ENCODE results near the gene KCTD1. TPM values are rescaled to one million over a fixed set of nuclear protein-coding genes. Genes with fewer than 3 reads are reported as not detected.
A peak's percentile ranks its signal among the peaks of the same experiment; 100 is the strongest.

KCTD1 gene
- total RNA-seq, 2 experiments from 2014 or later, result 3.4 to 4.2 TPM

DNA sequence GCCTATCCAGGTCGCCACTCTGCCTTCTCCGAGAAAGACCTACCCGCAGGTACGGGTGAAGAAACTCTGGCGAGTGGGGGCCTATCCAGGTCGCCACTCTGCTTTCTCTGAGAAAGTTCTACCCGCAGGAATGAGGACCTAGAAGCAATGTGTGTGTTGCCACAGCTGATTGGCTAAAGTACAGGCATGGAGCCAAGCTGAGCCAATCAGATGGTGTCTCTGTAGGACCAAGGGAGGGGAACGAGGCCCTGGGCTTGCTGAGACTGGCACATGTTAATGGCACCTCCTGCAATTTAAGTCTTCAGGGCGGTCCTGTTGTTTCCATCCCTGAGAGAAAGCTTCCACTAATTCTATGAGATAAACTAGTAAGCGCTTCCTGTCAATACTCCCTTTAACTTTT lies 82.3 kb downstream of the KCTD1 start:
- DNase-seq, result no peak
- H3K27ac Mint-ChIP-seq, result no peak overlapping the region
- no peaks in the 10 kb centered on the region for H3K36me3 Mint-ChIP-seq
- no peak overlapping the region for H3K4me3 Mint-ChIP-seq
- no peaks in the 10 kb centered on the region for H3K9me3 Mint-ChIP-seq
- H3K27me3 Mint-ChIP-seq, result no peaks in the 10 kb centered on the region
- no peaks in the 10 kb centered on the region for H3K4me1 Mint-ChIP-seq

- H3K27me3 Mint-ChIP-seq, result no peaks in the 10 kb centered on the region
- no peak for DNase-seq
- H3K36me3 Mint-ChIP-seq, result no peaks in the 10 kb centered on the region
- H3K27ac Mint-ChIP-seq, result no peak overlapping the region
- H3K4me1 Mint-ChIP-seq, result peaks cover 2% of the 10 kb centered on the region
- no peak overlapping the region for H3K4me3 Mint-ChIP-seq
- no peaks in the 10 kb centered on the region for H3K9me3 Mint-ChIP-seq
Measured at GRCh38 chr18:26465431-26465830, 82.9 kb downstream of the KCTD1 start.

GRCh38 chr18:26464128-26465011 lies 84.0 kb downstream of the KCTD1 start:
- no peaks in the 10 kb centered on the region for H3K27me3 Mint-ChIP-seq
- no peaks in the 10 kb centered on the region for H3K9me3 Mint-ChIP-seq
- no peak overlapping the region for H3K27ac Mint-ChIP-seq
- no peaks in the 10 kb centered on the region for H3K36me3 Mint-ChIP-seq
- peaks cover 2% of the 10 kb centered on the region for H3K4me1 Mint-ChIP-seq
- H3K4me3 Mint-ChIP-seq, result no peak overlapping the region
- DNase-seq, result no peak

- H3K27ac Mint-ChIP-seq, result no peak overlapping the region
- H3K36me3 Mint-ChIP-seq, result no peaks in the 10 kb centered on the region
- peaks cover 9% of the 10 kb centered on the region for H3K4me1 Mint-ChIP-seq
- no peaks in the 10 kb centered on the region for H3K9me3 Mint-ChIP-seq
- H3K27me3 Mint-ChIP-seq, result no peaks in the 10 kb centered on the region
- no peak overlapping the region for H3K4me3 Mint-ChIP-seq
- no peak for DNase-seq
Measured at GRCh38 chr18:26462355-26462754, 86.0 kb downstream of the KCTD1 start.

DNA sequence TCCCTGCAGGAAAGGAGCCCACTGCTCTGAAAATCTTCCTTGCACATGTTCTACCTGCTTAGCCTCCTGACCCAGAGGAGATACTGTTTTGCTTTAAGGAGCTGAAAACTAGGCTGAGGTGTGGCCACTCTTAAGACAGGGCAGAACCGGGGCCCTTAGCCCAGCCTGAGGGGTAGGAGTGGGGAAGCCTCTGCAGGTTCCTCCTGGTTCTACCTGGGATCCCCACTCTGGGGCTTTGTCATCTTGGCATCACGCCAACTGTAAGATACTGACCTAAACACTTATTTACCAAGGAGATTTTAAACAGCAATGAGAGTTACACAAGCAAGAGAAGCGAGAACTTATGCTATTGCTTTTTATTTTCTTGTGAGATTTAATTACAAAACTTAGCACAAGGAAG lies 86.9 kb downstream of the KCTD1 start:
- no peak overlapping the region for H3K4me3 Mint-ChIP-seq
- H3K9me3 Mint-ChIP-seq, result no peaks in the 10 kb centered on the region
- no peak overlapping the region for H3K27ac Mint-ChIP-seq
- H3K27me3 Mint-ChIP-seq, result no peaks in the 10 kb centered on the region
- no peak for DNase-seq
- no peaks in the 10 kb centered on the region for H3K36me3 Mint-ChIP-seq
- H3K4me1 Mint-ChIP-seq, result peaks cover 9% of the 10 kb centered on the region

DNA sequence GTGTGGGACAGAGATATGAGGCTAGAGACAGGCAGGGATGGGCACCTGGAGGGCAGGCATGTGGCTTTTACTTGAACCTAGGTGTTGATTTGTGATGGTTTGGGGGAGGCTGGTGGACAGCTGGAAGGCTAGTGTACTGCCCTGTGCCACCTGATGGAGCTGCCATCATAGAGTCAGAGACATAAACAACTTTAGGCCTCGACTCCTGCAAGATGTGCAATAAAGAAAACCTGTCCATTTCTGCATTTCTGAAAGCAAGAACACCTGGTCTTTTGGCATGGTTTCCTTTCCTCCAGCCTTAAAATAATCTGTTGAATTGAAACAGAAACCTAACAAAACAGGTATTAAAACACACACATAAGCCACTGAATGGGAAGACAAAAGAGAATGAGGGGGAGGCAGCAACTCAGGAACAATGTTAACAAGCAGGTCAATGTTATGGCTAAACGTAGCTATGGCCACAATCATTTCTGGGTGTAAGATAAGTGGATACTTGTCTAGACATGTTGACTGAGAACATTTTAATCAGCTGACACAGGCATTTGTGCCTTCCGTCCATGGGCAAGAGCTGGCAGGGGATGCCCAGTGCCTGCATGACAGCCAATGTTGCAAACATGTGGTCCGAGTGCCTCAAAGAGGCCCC lies 87.8 kb downstream of the KCTD1 start:
- no peaks in the 10 kb centered on the region for H3K9me3 Mint-ChIP-seq

DNA sequence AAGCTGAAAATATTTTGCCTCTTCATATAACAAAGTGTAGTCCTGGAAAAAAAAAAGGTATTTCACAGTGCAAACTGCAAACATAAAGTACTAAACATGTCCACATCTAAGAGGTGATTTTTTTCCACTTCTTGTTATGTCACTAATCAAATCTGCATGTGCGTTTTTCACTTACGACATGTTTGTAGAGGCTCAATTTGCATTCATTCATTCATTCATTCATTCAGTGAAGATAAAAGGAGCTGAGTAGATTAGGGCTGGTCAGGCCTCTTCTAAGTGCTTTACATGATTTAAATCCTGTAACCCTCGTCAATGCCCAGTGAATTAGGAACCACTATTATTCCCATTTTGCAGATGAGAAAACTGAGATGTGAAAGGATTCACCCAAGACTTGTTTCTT lies 88.5 kb downstream of the KCTD1 start:
- Mint-ChIP-seq H3K4me3 (no peak overlapping the region), H3K4me1 (peaks cover 9% of the 10 kb centered on the region), H3K27me3 (no peaks in the 10 kb centered on the region), H3K36me3 (no peaks in the 10 kb centered on the region), H3K9me3 (no peaks in the 10 kb centered on the region), H3K27ac (no peak overlapping the region)
- DNase-seq, result no peak

More for the DNA sequence above, 87.8 kb downstream of the KCTD1 start:
- no peaks in the 10 kb centered on the region for H3K36me3 Mint-ChIP-seq
- peaks cover 9% of the 10 kb centered on the region for H3K4me1 Mint-ChIP-seq
- no peak overlapping the region for H3K4me3 Mint-ChIP-seq
- no peaks in the 10 kb centered on the region for H3K27me3 Mint-ChIP-seq
- no peak overlapping the region for H3K27ac Mint-ChIP-seq
- DNase-seq, result no peak

DNA sequence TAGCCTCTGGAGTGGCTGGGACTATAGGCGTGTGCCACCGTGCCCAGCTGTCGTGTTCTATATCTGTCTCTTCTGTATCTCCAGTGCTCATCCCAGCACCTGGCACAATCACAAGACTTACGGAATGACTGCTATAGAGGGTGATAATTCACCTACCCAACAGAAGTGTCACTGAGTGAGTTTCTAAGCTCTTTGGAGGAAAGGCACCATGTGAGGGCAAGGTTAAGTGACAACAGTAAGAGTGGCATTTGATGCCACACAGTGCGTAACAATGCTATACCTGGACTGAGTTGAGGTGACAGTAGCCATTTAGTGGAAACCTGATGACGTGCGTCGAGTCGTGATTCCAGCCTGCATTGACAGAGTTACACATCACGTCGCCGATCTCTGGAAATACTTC lies 89.0 kb downstream of the KCTD1 start:
- no peak for DNase-seq
- H3K4me1 Mint-ChIP-seq, result peaks cover 9% of the 10 kb centered on the region
- no peaks in the 10 kb centered on the region for H3K36me3 Mint-ChIP-seq
- H3K27me3 Mint-ChIP-seq, result no peaks in the 10 kb centered on the region
- H3K9me3 Mint-ChIP-seq, result no peaks in the 10 kb centered on the region
- H3K27ac Mint-ChIP-seq, result no peak overlapping the region
- H3K4me3 Mint-ChIP-seq, result no peak overlapping the region

DNA sequence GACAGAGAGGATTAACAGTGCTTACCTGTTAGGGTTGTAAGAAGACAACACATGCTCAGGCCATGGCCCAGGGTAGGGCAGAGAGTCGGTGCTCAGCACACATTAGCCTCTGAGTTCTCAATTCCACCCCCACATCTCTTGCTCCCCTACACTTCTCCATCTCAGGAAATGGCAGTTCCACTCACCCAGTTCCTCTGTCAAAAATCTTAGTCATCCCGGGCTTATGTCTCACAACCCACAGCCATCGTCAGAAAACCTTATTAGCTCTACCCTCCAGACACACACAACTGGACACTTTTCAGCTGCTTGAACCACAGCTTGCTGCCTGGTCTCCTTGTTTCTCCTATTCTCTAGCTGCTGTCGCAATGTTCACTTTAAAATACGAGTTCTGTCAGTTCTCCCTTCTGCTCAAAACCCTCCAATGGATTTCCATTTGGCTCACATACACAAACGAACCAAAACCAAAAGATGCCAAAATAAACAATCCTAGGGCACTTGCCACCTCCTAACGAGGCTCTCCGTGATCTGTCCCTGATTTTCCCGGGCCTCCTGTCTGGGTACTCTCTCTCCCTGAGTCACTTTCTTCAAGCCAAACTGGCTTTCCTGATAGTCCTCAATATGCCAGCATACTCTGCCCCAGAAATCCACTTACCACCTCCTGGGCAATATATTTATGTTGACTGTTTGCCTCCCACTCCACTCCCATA lies 89.7 kb downstream of the KCTD1 start:
- H3K36me3 Mint-ChIP-seq, result no peaks in the 10 kb centered on the region
- peak; percentile 4 for DNase-seq
- H3K27ac Mint-ChIP-seq, result no peak overlapping the region

GRCh38 chr18:26457611-26458353 lies 90.6 kb downstream of the KCTD1 start:
- H3K27me3 Mint-ChIP-seq, result no peaks in the 10 kb centered on the region
- no peak overlapping the region for H3K27ac Mint-ChIP-seq
- peaks cover 12% of the 10 kb centered on the region for H3K4me1 Mint-ChIP-seq
- no peaks in the 10 kb centered on the region for H3K9me3 Mint-ChIP-seq
- H3K4me3 Mint-ChIP-seq, result no peak overlapping the region
- H3K36me3 Mint-ChIP-seq, result no peaks in the 10 kb centered on the region
- no peak for DNase-seq

More for the DNA sequence above, 89.7 kb downstream of the KCTD1 start:
- Mint-ChIP-seq H3K9me3 (no peaks in the 10 kb centered on the region), H3K4me3 (no peak overlapping the region), H3K27me3 (no peaks in the 10 kb centered on the region), H3K4me1 (peaks cover 9% of the 10 kb centered on the region)

DNA sequence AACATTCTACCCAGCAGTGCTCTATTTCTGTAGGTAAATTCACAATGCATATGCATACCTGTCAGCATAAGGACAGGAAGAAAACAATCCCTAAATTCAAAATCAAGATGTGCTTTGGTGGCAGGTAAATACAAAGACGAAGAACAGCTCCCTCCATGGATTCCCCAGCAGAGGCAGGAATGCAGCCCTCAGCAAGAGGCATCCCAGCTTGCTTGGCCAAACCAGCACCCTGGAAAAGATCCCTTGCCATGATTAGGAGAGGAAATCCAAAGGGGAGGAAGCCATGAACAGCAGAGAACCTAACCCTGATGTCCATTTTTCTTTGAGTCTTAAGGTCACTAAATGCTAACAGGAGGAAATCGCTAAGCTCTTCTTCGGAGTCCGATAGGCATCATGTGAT lies 91.2 kb downstream of the KCTD1 start:
- Mint-ChIP-seq H3K27ac (no peak overlapping the region), H3K27me3 (no peaks in the 10 kb centered on the region), H3K4me3 (no peak overlapping the region), H3K36me3 (no peaks in the 10 kb centered on the region), H3K4me1 (peaks cover 12% of the 10 kb centered on the region), H3K9me3 (no peaks in the 10 kb centered on the region)
- no peak for DNase-seq

DNA sequence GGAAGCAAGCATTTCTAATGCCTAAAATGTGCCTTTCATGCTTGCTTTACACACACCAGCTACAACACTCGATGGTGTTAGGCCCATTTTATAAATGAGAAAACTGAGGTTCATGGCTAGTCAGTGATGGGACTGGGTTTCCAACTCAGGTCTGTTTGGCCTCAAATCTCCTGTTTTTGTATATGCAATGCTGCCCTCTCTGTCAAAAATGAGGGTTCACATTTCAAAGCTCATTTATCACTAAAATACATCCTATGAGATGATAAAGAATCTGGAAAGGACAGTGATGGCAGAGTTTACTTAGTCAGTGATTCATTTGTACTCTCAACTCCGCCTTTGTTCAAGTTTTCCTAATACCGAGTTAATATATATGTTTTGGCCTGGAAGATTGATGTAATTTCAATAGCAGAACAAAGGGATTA lies 92.3 kb downstream of the KCTD1 start:
- no peaks in the 10 kb centered on the region for H3K9me3 Mint-ChIP-seq
- peaks cover 12% of the 10 kb centered on the region for H3K4me1 Mint-ChIP-seq
- no peaks in the 10 kb centered on the region for H3K36me3 Mint-ChIP-seq
- no peak overlapping the region for H3K4me3 Mint-ChIP-seq
- DNase-seq, result no peak
- H3K27ac Mint-ChIP-seq, result no peak overlapping the region
- H3K27me3 Mint-ChIP-seq, result peaks cover 1% of the 10 kb centered on the region

DNA sequence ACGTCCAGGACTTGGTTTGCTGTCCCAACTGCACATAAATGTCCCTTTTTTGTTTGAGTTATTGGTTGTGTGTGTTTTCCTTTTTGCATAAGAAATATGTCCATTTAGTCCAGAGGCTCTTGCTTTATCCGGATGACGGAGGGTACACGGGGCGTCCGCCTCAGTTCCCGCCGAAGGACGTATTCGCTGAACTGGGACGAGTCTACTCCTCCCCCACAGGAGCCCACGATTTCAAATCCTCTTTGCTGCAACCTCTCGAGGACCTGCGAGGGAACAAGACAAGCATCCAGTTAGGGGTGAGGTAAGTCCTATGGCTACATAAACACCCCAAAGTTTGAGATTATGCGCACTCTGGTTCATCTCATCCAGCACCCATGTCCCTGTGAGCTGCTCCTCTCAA lies 92.7 kb downstream of the KCTD1 start:
- H3K27ac Mint-ChIP-seq, result no peak overlapping the region
- H3K36me3 Mint-ChIP-seq, result no peaks in the 10 kb centered on the region
- peaks cover 4% of the 10 kb centered on the region for H3K27me3 Mint-ChIP-seq
- H3K4me1 Mint-ChIP-seq, result peaks cover 12% of the 10 kb centered on the region
- DNase-seq, result no peak
- H3K4me3 Mint-ChIP-seq, result no peak overlapping the region
- H3K9me3 Mint-ChIP-seq, result no peaks in the 10 kb centered on the region

- Mint-ChIP-seq H3K27me3 (peaks cover 4% of the 10 kb centered on the region), H3K4me1 (peaks cover 10% of the 10 kb centered on the region), H3K36me3 (no peaks in the 10 kb centered on the region), H3K4me3 (no peak overlapping the region), H3K27ac (no peak overlapping the region), H3K9me3 (no peaks in the 10 kb centered on the region)
- DNase-seq, result no peak
Measured at GRCh38 chr18:26454616-26455015, 93.7 kb downstream of the KCTD1 start.

GRCh38 chr18:26454192-26454591 lies 94.2 kb downstream of the KCTD1 start:
- no peak overlapping the region for H3K27ac Mint-ChIP-seq
- no peaks in the 10 kb centered on the region for H3K36me3 Mint-ChIP-seq
- no peak for DNase-seq
- H3K4me1 Mint-ChIP-seq, result peaks cover 10% of the 10 kb centered on the region
- no peaks in the 10 kb centered on the region for H3K9me3 Mint-ChIP-seq
- H3K27me3 Mint-ChIP-seq, result peaks cover 4% of the 10 kb centered on the region
- no peak overlapping the region for H3K4me3 Mint-ChIP-seq

Measured in activated naive CD8-positive, alpha-beta T cell treated with anti-CD3 and anti-CD28 coated beads for 36 hours (primary cell).